Measurements from ENCODE around the gene ANXA8. TPM values are rescaled to one million over a fixed set of nuclear protein-coding genes. Genes with fewer than 3 reads are reported as not detected.

Gene ANXA8
- total RNA-seq = 0.30 TPM in 1 of 2 replicates, not detected in the other

GRCh38 chr10:47483923-47484322 lies at the start of gene ANXA8:
ANXA8 (minus strand) TSS chr10:47484115; CDS start chr10:47483933, 182 bp downstream.

DNA sequence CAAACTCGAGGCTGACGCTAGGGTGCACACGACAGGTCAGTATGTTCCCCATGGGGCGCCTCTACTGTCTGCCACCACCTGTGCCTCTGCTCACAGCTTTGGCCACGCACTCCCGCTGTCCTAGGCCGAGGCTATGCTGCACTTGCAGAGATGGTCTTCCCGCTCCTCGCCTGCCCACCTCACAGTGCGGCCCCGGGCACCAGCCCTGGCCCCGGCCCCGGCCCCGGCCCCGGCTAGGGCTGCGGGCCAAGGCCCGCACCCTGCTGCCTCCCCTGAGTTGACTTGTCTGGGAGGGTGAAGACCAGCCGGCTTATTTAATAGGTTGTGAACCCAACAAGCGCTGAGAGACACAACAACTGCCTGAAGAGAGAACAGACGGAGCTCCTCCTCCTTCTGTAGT lies 39.6 kb upstream of the ANXA8 start, which contains the start of gene AGAP9:
AGAP9 (minus strand) TSS at position 164 of the 400 bp plus-strand sequence; CDS start at position 52, 112 bp downstream.

GRCh38 chr10:47491600-47491999 lies 7.7 kb upstream of the ANXA8 start, which contains the start of gene FAM25G:
FAM25G (minus strand) TSS chr10:47491700; CDS start chr10:47491674, 26 bp downstream.

Other genes starting within 250 kb of the ANXA8 start
- under 0.01 and 0.30 TPM in 2 replicates for gene GDF10, start 183.9 kb downstream of the ANXA8 start, total RNA-seq
- gene GDF2, start 161.7 kb downstream of the ANXA8 start, total RNA-seq = not detected in 2 replicates
- gene RBP3, start 135.8 kb downstream of the ANXA8 start, total RNA-seq = not detected in 2 replicates
- gene ZNF488, start 99.8 kb downstream of the ANXA8 start, total RNA-seq = not detected in 2 replicates
- gene FAM25G, start 7.6 kb upstream of the ANXA8 start, total RNA-seq = not detected in 2 replicates
- gene AGAP9, start 39.5 kb upstream of the ANXA8 start, total RNA-seq = 0.91 and 1.6 TPM in 2 replicates